GM19240 (cell line): ENCODE results near the gene COL19A1.
"Not testable (repeated sequence)": the region's sequence is repeated elsewhere in the genome, so short reads cannot be mapped to it uniquely, and the experiment has no call there.

ENCODE experiments used
- DNase-seq: peaks from one replicate; pipeline ENCODE4 v3.0.0; 2011; ENCODE audit warnings: low spot score; ENCODE audit not compliant: insufficient read length

The COL19A1 gene

GRCh38 chr6:69965974-69966373 lies 99.6 kb downstream of the COL19A1 start:
- DNase-seq = not testable (repeated sequence)

GRCh38 chr6:69973138-69973537 lies 106.8 kb downstream of the COL19A1 start:
- no peak for DNase-seq

- DNase-seq = no peak
These were observed 107.4 kb downstream of the COL19A1 start for GRCh38 chr6:69973763-69974162.

- DNase-seq = no peak
These were observed 107.8 kb downstream of the COL19A1 start for GRCh38 chr6:69974193-69974592.

GRCh38 chr6:69976591-69977090 lies 110.3 kb downstream of the COL19A1 start:
- no peak for DNase-seq

- DNase-seq = no peak
These were observed 114.3 kb downstream of the COL19A1 start for GRCh38 chr6:69980624-69981023.

- DNase-seq = no peak
These were observed 118.2 kb downstream of the COL19A1 start for GRCh38 chr6:69984506-69984905.

- no peak for DNase-seq
These were observed 118.8 kb downstream of the COL19A1 start for GRCh38 chr6:69985180-69985579.

GRCh38 chr6:69987550-69987949 lies 121.2 kb downstream of the COL19A1 start:
- no peak for DNase-seq

GRCh38 chr6:69988458-69989126 lies 122.2 kb downstream of the COL19A1 start:
- DNase-seq = no peak

GRCh38 chr6:69994251-69994650 lies 127.9 kb downstream of the COL19A1 start:
- no peak for DNase-seq

- DNase-seq = no peak
These were observed 141.8 kb downstream of the COL19A1 start for GRCh38 chr6:70008189-70008588.

- not testable (repeated sequence) for DNase-seq
These were observed 144.0 kb downstream of the COL19A1 start for GRCh38 chr6:70010339-70010738.

GRCh38 chr6:70023201-70023600 lies 156.8 kb downstream of the COL19A1 start:
- not testable (repeated sequence) for DNase-seq

GRCh38 chr6:70028246-70028645 lies 161.9 kb downstream of the COL19A1 start:
- DNase-seq = no peak

GRCh38 chr6:70028926-70029325 lies 162.6 kb downstream of the COL19A1 start:
- no peak for DNase-seq

GRCh38 chr6:70033781-70034180 lies 167.4 kb downstream of the COL19A1 start:
- DNase-seq = no peak

- DNase-seq = no peak
These were observed 171.1 kb downstream of the COL19A1 start for GRCh38 chr6:70037445-70037844.

GRCh38 chr6:70040766-70041165 lies 174.4 kb downstream of the COL19A1 start:
- DNase-seq = no peak

GRCh38 chr6:70041411-70041810 lies 175.1 kb downstream of the COL19A1 start:
- DNase-seq = no peak

- DNase-seq = no peak
These were observed 179.1 kb downstream of the COL19A1 start for GRCh38 chr6:70045413-70045812.

GRCh38 chr6:70051197-70052124 lies 185.1 kb downstream of the COL19A1 start:
- DNase-seq = no peak
